Neuronal stem cell (in vitro differentiated cells): Measurements from ENCODE around the gene BEND5.
A peak's percentile ranks its signal among the peaks of the same experiment; 100 is the strongest.

Experiments
- DNase-seq: peaks from one replicate; pipeline ENCODE4 v3.0.0-alpha.2; 2013; ENCODE audit warnings: low spot score
- H2AFZ ChIP-seq: one replicate; pipeline ENCODE4 v1.6.1; 2013; ENCODE audit warnings: mild to moderate bottlenecking, low read length, inconsistent platforms
- H2AK5ac ChIP-seq: 2 replicates; pipeline ENCODE4 v1.6.1; 2013; ENCODE audit warnings: low read depth, mild to moderate bottlenecking, inconsistent platforms, low read length, moderate library complexity, mixed read lengths
- H2BK120ac ChIP-seq: 2 replicates; pipeline ENCODE4 v1.6.1; 2013; ENCODE audit warnings: low read depth, mild to moderate bottlenecking, inconsistent platforms, low read length, moderate library complexity, mixed read lengths
- H2BK12ac ChIP-seq: one replicate; pipeline ENCODE4 v1.6.1; 2013; ENCODE audit warnings: low read length, inconsistent platforms
- H2BK15ac ChIP-seq: 2 replicates; pipeline ENCODE4 v1.6.1; 2013; ENCODE audit warnings: mild to moderate bottlenecking, low read length, inconsistent platforms, mixed read lengths
- H2BK5ac ChIP-seq: one replicate; pipeline ENCODE4 v1.6.1; 2013; ENCODE audit warnings: inconsistent platforms, mild to moderate bottlenecking, low read length, moderate library complexity
- H3K14ac ChIP-seq: one replicate; pipeline ENCODE4 v1.6.1; 2013; ENCODE audit warnings: low read length, inconsistent platforms
- H3K18ac ChIP-seq: 2 replicates; pipeline ENCODE4 v1.6.1; 2013; ENCODE audit warnings: low read length, inconsistent platforms
- H3K23ac ChIP-seq: 2 replicates; pipeline ENCODE4 v1.6.1; 2013; ENCODE audit warnings: low read depth, mild to moderate bottlenecking, mixed read lengths, low read length, inconsistent platforms; ENCODE audit not compliant: poor library complexity
- H3K27ac ChIP-seq: replicated peaks from 3 replicates; pipeline ENCODE4 v1.5.1; 2013; ENCODE audit warnings: low read length, inconsistent platforms
- H3K27me3 ChIP-seq, 3 experiments: 2 replicates each; pipeline ENCODE4 v1.6.1; 2013; ENCODE audit warnings: low read length in 3 of 3, mild to moderate bottlenecking in 2 of 3, inconsistent platforms in 1 of 3, low read depth in 1 of 3, mixed read lengths in 1 of 3, moderate library complexity in 1 of 3; ENCODE audit not compliant: control insufficient read depth in 3 of 3, insufficient read depth in 3 of 3
- H3K36me3 ChIP-seq, 2 donors: replicated peaks in 1 of 2; 2 replicates each; pipeline ENCODE4 v1.6.1; 2013; ENCODE audit warnings: low read length in 2 of 2; ENCODE audit not compliant: control insufficient read depth in 2 of 2, insufficient read depth in 2 of 2
- H3K4ac ChIP-seq: 2 replicates; pipeline ENCODE4 v1.6.1; 2013; ENCODE audit warnings: inconsistent platforms, mild to moderate bottlenecking, low read length, moderate library complexity
- H3K4me1 ChIP-seq, 2 donors: 1 replicate in 1 of 2; 2 replicates in 1 of 2; pipeline ENCODE4 v1.6.1; 2013; ENCODE audit warnings: low read length in 2 of 2, low read depth in 1 of 2; ENCODE audit not compliant: control insufficient read depth in 2 of 2, insufficient read depth in 1 of 2
- H3K4me2 ChIP-seq: one replicate; pipeline ENCODE4 v1.6.1; 2013; ENCODE audit warnings: mild to moderate bottlenecking, low read length, inconsistent platforms; ENCODE audit not compliant: insufficient read depth, poor library complexity, severe bottlenecking
- H3K4me3 ChIP-seq, 2 donors: 2 replicates each; pipeline ENCODE4 v1.5.1; 2013; ENCODE audit warnings: low read length in 2 of 2, mild to moderate bottlenecking in 2 of 2, inconsistent platforms in 1 of 2, moderate library complexity in 1 of 2
- H3K79me1 ChIP-seq: one replicate; pipeline ENCODE4 v1.6.1; 2013; ENCODE audit warnings: low read depth, mild to moderate bottlenecking, inconsistent platforms, low read length, moderate library complexity
- H3K9ac ChIP-seq: one replicate; pipeline ENCODE4 v1.6.1; 2013; ENCODE audit warnings: mild to moderate bottlenecking, low read depth, low read length, inconsistent platforms; ENCODE audit not compliant: poor library complexity
- H3K9me3 ChIP-seq, 2 donors: replicated peaks in 1 of 2; 2 replicates each; pipeline versions ENCODE3 to v1.6.1; 2013; ENCODE audit warnings: low read length in 2 of 2, mild to moderate bottlenecking in 2 of 2, inconsistent platforms in 1 of 2, low read depth in 1 of 2, mixed read lengths in 1 of 2, moderate library complexity in 1 of 2; ENCODE audit not compliant: control insufficient read depth in 2 of 2, insufficient read depth in 1 of 2
- H4K8ac ChIP-seq: one replicate; pipeline ENCODE4 v1.6.1; 2013; ENCODE audit warnings: low read depth, mild to moderate bottlenecking, inconsistent platforms, low read length, moderate library complexity
- H4K91ac ChIP-seq: one replicate; pipeline ENCODE4 v1.6.1; 2013; ENCODE audit warnings: low read length, low read depth, mild to moderate bottlenecking, inconsistent platforms; ENCODE audit not compliant: poor library complexity
- WGBS, 2 donors: extraction: QIAGEN DNeasy Blood & Tissue Kit; methylation state at CpG; one replicate each; pipeline ENCODE4 v1.1.7; 2013; ENCODE audit warnings: missing lambda C conversion rate in 2 of 2, mixed read lengths in 1 of 2; ENCODE audit not compliant: insufficient read length in 2 of 2, insufficient replicate concordance in 1 of 2; ENCODE audit errors: extremely low coverage in 2 of 2; 5-methylcytosine and 5-hydroxymethylcytosine counted together

The BEND5 gene

DNA sequence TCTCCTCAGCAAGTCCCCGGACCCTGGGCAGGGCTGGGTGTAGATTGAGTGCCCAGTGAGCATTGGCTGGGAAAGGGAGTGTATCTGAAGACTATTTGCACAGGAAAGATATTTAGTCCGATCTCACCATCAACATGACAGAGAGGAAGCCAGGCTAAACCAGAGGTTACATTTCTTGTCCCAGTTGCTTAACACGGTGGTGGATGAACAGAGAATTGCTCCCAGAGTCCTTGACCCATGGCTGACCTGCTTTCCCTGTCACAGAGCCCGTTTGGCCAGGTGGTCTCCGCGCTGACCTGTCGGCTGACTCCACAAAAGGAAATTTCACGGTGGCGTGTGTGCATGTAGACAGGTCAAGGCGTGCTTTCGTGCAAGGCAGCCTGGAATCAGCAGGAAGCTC, 83.5 kb downstream of the BEND5 start:
- Histone ChIP-seq H3K23ac (no peak overlapping the region), H3K36me3 (no peaks in the 10 kb centered on the region), H2AFZ (no peak overlapping the region), H3K14ac (no peak overlapping the region), H3K4ac (no peak overlapping the region), H2BK5ac (no peak overlapping the region), H3K18ac (peak overlapping the region; percentile 22), H3K4me1 (no peaks in the 10 kb centered on the region), H2AK5ac (no peak overlapping the region), H4K8ac (no peak overlapping the region), H3K4me3 (no peak overlapping the region), H4K91ac (no peak overlapping the region), H3K9me3 (no peaks in the 10 kb centered on the region), H3K27ac (no peak overlapping the region), H2BK15ac (no peak overlapping the region), H3K9ac (no peak overlapping the region), H3K27me3 (peaks cover 0 to 37% (median 0%) of the 10 kb centered on the region in 3 experiments), H2BK120ac (no peak overlapping the region), H3K4me2 (no peak overlapping the region), H3K79me1 (no peaks in the 10 kb centered on the region), H2BK12ac (no peak overlapping the region)
- WGBS, 2 donors: no CpG with 5 or more reads among the region's 11 CpGs
- DNase-seq: no peak

DNA sequence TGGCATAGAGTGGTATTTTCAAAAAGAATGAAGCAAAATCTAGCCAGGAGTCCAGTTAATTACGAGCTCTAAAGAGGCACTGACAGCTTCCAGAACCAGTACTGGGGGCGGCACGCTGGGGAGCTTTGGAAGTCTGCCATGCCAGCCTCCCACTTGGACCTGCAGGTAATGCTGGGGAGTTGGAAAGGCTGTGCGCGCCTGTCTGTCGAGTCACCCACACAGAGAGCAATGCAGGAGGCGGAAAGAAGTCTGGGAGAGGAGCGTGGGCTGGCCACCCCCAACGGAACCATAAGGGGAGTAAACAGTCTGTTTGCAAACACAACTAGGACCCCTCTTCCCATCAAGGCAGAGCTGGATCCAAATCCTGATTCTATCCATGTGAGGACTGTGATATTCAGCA, 84.5 kb downstream of the BEND5 start:
- no CpG with 5 or more reads among the region's 9 CpGs for WGBS, 2 donors

DNA sequence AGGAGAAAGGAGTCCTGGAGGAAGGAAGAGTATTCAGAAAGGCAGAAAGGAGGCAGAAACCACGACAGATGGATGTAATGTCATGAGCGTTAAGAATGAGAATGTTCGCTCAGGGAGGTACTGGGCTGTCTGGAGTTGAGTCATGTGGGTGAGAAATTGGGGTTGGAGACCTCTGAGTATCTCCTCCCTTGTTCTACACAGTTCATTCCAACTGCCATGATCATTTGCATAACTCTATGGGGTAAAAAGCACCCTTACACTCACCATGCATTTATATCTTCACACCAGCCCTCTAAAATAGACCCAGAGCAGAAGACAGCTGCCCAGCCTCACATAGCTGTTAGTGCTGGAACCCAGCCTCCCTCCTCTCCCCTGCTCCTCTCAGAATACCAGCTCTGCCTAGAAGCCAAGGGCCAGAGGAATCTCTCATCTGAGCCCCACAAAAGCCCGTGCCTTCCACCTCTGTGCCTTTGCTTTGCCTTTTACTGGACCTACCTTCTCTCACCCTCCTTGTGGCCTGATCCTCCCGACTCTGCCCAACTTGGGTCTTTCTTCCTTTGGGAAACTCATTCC, 85.2 kb downstream of the BEND5 start:
- no peak overlapping the region for H2AK5ac ChIP-seq
- no peak overlapping the region for H3K4me3 ChIP-seq
- H2BK12ac ChIP-seq: no peak overlapping the region
- H3K27ac ChIP-seq: no peak overlapping the region
- no peak overlapping the region for H2BK15ac ChIP-seq
- DNase-seq: no peak
- H2BK120ac ChIP-seq: no peak overlapping the region
- H3K27me3 ChIP-seq: peaks cover 0 to 37% (median 0%) of the 10 kb centered on the region in 3 experiments
- H3K4me2 ChIP-seq: no peak overlapping the region
- WGBS, 2 donors: no CpG with 5 or more reads among the region's 5 CpGs
- no peak overlapping the region for H3K18ac ChIP-seq
- H3K4ac ChIP-seq: no peak overlapping the region
- H3K23ac ChIP-seq: no peak overlapping the region
- no peaks in the 10 kb centered on the region for H3K9me3 ChIP-seq
- no peaks in the 10 kb centered on the region for H3K36me3 ChIP-seq
- H2AFZ ChIP-seq: no peak overlapping the region
- H3K4me1 ChIP-seq: peaks cover 2 to 4% of the 10 kb centered on the region in 2 donors
- no peak overlapping the region for H3K9ac ChIP-seq
- H4K91ac ChIP-seq: no peak overlapping the region
- no peak overlapping the region for H2BK5ac ChIP-seq
- H3K14ac ChIP-seq: no peak overlapping the region
- no peaks in the 10 kb centered on the region for H3K79me1 ChIP-seq
- no peak overlapping the region for H4K8ac ChIP-seq

More for the DNA sequence above, 84.5 kb downstream of the BEND5 start:
- no peak for DNase-seq
- no peaks in the 10 kb centered on the region for H3K36me3 ChIP-seq
- peaks cover 0 to 37% (median 0%) of the 10 kb centered on the region in 3 experiments for H3K27me3 ChIP-seq
- no peak overlapping the region for H3K4me2 ChIP-seq
- H2BK120ac ChIP-seq: no peak overlapping the region
- H2BK15ac ChIP-seq: no peak overlapping the region
- no peak overlapping the region for H3K14ac ChIP-seq
- no peak overlapping the region for H4K91ac ChIP-seq
- no peak overlapping the region for H3K4ac ChIP-seq
- no peak overlapping the region for H2BK5ac ChIP-seq
- H3K23ac ChIP-seq: no peak overlapping the region
- H4K8ac ChIP-seq: no peak overlapping the region
- H2BK12ac ChIP-seq: no peak overlapping the region
- no peak overlapping the region for H3K18ac ChIP-seq
- no peak overlapping the region for H3K27ac ChIP-seq
- H3K4me3 ChIP-seq: no peak overlapping the region
- H2AFZ ChIP-seq: no peak overlapping the region
- H3K4me1 ChIP-seq: peaks cover 2 to 4% of the 10 kb centered on the region in 2 donors
- no peaks in the 10 kb centered on the region for H3K79me1 ChIP-seq
- H2AK5ac ChIP-seq: no peak overlapping the region
- H3K9ac ChIP-seq: no peak overlapping the region
- H3K9me3 ChIP-seq: no peaks in the 10 kb centered on the region

DNA sequence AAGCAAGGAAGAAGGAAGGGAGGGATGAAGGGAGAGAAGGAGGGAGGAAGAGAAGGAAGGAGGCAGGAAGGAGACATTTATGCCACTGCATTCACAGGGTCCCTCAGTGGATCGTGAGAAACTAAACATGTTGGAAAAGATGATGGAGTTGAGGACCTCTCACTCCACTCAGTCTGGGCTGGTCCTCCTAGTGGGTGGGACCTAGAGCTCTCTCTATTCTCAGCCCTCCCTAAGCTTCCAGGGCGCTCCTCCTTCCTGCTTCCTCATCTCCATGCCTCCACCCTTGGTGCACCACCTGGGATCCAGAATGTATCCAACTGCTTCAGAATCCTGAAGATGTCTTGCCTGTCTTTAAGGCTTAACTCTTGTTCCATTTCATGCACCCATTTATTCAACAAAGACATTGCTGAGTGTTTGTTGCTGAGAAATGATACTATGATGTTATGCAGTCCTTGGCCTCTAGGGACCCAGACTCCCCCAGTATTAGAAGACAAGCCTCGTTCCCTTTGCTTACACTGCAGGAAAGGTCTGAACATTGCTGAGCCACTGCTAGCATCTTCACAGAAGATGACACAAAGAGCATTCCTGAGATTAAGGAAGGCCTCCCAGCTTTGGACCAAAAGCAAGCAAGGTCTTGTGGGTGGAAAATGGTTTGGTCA, 88.5 kb downstream of the BEND5 start:
- H3K18ac ChIP-seq: no peak overlapping the region
- no peak overlapping the region for H2BK15ac ChIP-seq
- no peak overlapping the region for H3K4me3 ChIP-seq
- no peak overlapping the region for H2AK5ac ChIP-seq
- no peak overlapping the region for H4K8ac ChIP-seq
- no peak overlapping the region for H3K27ac ChIP-seq
- DNase-seq: no peak
- no CpG with 5 or more reads among the region's 3 CpGs for WGBS, 2 donors
- no peak overlapping the region for H4K91ac ChIP-seq
- peaks cover 0 to 24% (median 0%) of the 10 kb centered on the region in 3 experiments for H3K27me3 ChIP-seq
- H3K14ac ChIP-seq: no peak overlapping the region
- H2AFZ ChIP-seq: no peak overlapping the region
- H3K9me3 ChIP-seq: no peaks in the 10 kb centered on the region
- peaks cover 2 to 17% of the 10 kb centered on the region in 2 donors for H3K4me1 ChIP-seq
- no peak overlapping the region for H3K9ac ChIP-seq
- no peak overlapping the region for H3K23ac ChIP-seq
- no peak overlapping the region for H3K4ac ChIP-seq
- no peaks in the 10 kb centered on the region for H3K79me1 ChIP-seq
- H2BK120ac ChIP-seq: no peak overlapping the region
- no peak overlapping the region for H2BK5ac ChIP-seq
- no peak overlapping the region for H2BK12ac ChIP-seq
- H3K36me3 ChIP-seq: no peaks in the 10 kb centered on the region
- H3K4me2 ChIP-seq: no peak overlapping the region
